ENCODE data around the gene RTRAF. TPM values are rescaled to one million over a fixed set of nuclear protein-coding genes. Genes with fewer than 3 reads are reported as not detected.

RTRAF gene
- total and polyA plus RNA-seq, 9 of the 15 experiments (the other 6 are each of a cell fraction or from before 2014, with no cell fraction given), result 126 to 204 (median 155) TPM

DNA sequence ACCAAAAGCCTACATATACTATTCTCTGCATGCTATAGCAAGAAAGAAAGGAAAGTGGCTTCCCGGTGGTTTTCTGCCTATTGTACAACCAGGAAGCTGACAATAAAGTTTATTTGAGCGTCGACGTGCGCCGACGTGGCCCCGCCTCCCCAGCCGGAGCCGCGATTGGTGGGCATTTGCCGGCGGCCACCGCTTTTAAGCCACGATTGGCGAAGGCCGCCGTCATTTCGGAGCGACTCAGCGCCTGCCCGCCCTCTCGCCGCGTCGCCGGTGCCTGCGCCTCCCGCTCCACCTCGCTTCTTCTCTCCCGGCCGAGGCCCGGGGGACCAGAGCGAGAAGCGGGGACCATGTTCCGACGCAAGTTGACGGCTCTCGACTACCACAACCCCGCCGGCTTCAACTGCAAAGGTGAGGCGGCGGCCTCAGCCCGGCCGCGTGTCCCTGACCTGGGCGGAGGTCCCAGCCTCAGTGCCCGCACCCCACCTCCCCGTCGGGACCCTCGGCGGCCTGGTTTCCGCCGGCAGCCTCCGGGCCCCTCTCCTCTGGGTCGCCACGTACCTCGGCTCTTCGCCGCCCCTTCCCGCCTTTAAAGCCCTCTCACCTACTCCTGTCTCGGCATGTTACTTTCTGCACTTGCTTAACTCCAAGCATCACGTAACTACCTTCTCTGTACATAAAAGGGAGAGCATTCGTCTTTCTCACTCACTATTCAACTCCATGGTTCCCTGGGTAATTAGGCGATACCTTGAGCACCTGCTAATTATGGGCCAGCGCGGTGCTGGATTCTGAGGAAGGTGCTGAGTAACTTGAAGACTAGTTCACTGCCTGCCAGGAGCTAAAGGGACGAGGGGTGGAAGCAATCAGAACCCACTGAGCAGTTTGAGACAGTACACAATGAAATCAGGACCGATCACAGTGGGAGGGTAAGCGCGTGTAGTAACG lies at the start of gene RTRAF (continued):
- TF ChIP-seq ZBTB2 (IDR thresholded peaks at IDR 0.05), result peak; percentile 97

DNA sequence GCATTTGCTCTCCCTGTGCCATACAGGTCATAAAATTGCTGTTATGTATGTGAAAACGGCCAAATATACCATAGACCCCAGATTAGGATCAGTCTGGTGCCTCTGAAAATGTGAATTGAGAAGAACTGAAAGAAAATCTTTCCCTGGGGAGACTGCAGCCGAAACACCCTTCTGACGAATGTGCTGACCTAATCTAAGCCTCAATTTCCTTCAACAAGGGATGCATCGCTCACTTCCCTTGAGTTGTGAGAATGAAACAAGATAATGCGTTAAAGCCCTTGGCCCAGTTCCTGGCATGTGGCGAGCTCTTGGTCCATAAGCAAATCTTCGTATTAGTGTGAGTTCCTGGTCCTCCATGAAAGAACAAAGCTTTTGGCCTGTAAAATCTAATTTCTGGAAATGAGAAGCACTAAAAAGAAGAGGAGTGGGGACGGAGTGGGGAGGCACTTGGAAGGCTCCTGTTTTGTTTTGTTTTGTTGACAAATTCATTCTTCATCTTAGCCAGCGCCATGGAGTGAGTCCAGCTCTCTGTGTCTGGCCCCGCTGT lies 49.5 kb upstream of the RTRAF start:
- TF ChIP-seq CBX8 (IDR thresholded peaks at IDR 0.05; ENCODE audit: borderline replicate concordance, extremely low read depth, low read depth, low read length, poor library complexity, severe bottlenecking) (no peak), NFYB (IDR thresholded peaks at IDR 0.05; ENCODE audit: extremely low read depth, insufficient read length) (no peak), FOS (IDR thresholded peaks at IDR 0.05; ENCODE audit: extremely low read depth, insufficient read length) (no peak), E2F1 (CRISPR knock-in tag; IDR thresholded peaks at IDR 0.05) (no peak), MEF2A (IDR thresholded peaks at IDR 0.05; ENCODE audit: control insufficient read depth, low read depth, low read length) (no peak), COPS2 (conservative IDR thresholded peaks at IDR 0.05) (no peak), GATA2 (CRISPR knock-in tag; IDR thresholded peaks at IDR 0.05) (no peak), ZNF436 (CRISPR knock-in tag; IDR thresholded peaks at IDR 0.05) (no peak), ZNF23 (CRISPR knock-in tag; IDR thresholded peaks at IDR 0.05) (no peak), ETV1 (tag; conservative IDR thresholded peaks at IDR 0.05; ENCODE audit: low read depth) (no peak), NR4A1 (CRISPR knock-in tag; IDR thresholded peaks at IDR 0.05) (no peak), NR4A1 (tag; IDR thresholded peaks at IDR 0.05) (no peak), RBFOX2 (IDR thresholded peaks at IDR 0.05; ENCODE audit: low read depth, low read length) (no peak)
- TF ChIP-seq, protein P1, sequence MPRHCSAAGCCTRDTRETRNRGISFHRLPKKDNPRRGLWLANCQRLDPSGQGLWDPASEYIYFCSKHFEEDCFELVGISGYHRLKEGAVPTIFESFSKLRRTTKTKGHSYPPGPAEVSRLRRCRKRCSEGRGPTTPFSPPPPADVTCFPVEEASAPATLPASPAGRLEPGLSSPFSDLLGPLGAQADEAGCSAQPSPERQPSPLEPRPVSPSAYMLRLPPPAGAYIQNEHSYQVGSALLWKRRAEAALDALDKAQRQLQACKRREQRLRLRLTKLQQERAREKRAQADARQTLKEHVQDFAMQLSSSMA (CRISPR knock-in tag; IDR thresholded peaks at IDR 0.05), result no peak
- H3K27ac ChIP-seq (ENCODE audit: extremely low read depth, low read depth, low read length), result no peak overlapping the region
- BruUV-seq (replicated peaks), result no TSS peak
- H3K9ac ChIP-seq (ENCODE audit: insufficient read depth in 1 of 2, low read depth in 2 of 2, low read length in 2 of 2), result no peak overlapping the region
- H4K20me1 ChIP-seq (replicated peaks; ENCODE audit: control insufficient read depth, insufficient read depth, low read length), result no peaks in the 10 kb centered on the region
- ATAC-seq, result no peak
- intact Hi-C loops (cut with micrococcal nuclease) (no loop called here), in situ Hi-C loops (cut with MboI) (no loop called here)
- peaks cover 3 to 4% of the 10 kb centered on the region in 2 experiments; a peak in 2 of 5 replicates for H3K27me3 ChIP-seq (ENCODE audit: control insufficient read depth in 2 of 2, insufficient read depth in 2 of 2, low read length in 2 of 2)
- POLR2A ChIA-PET, result no interaction called here
- H3K79me2 ChIP-seq (ENCODE audit: control insufficient read depth, insufficient read depth, low read length), result no peaks in the 10 kb centered on the region
- no peak overlapping the region for H3K4me3 ChIP-seq
- no peaks in the 10 kb centered on the region for H3K4me1 ChIP-seq (replicated peaks in 1 of 2; ENCODE audit: control insufficient read depth in 2 of 2, insufficient read depth in 2 of 2, low read length in 2 of 2)
- H3K9me3 ChIP-seq (replicated peaks; ENCODE audit: control insufficient read depth, insufficient read depth, low read depth, low read length), result no peaks in the 10 kb centered on the region
- FAIRE-seq, result no peak
- 0% methylated on average over 8 of the region's 10 CpGs for WGBS (ENCODE audit: insufficient coverage, low coverage, missing lambda C conversion rate)
- no peaks in the 10 kb centered on the region for H3K36me3 ChIP-seq (ENCODE audit: control insufficient read depth, insufficient read depth, low read length)
- H3K4me2 ChIP-seq (ENCODE audit: insufficient read depth, low read length), result no peak overlapping the region
- no peaks in the 10 kb centered on the region for H3K9me1 ChIP-seq (ENCODE audit: control insufficient read depth, insufficient read depth, low read length)
- CTCF ChIA-PET (ENCODE audit: low intra/inter-chr PET ratio), result no interaction called here
- H2AFZ ChIP-seq (ENCODE audit: low read depth, low read length), result no peak overlapping the region
- no peak for DNase-seq (ENCODE audit: extremely low read depth in 1 of 4, low spot score in 3 of 4)

Measured in K562 (cell line).